K562 treated with DMSO at 1 percent for 12 hours (cell line): Measurements from ENCODE around the gene NXNL1. TPM values are rescaled to one million over a fixed set of nuclear protein-coding genes. Genes with fewer than 3 reads are reported as not detected.

Experiments
- total RNA-seq: library from RNA; unstranded; fragments of 300-600 nt; gene quantifications from 2 replicates; pipeline ENCODE4 v1.2.3, GENCODE V29; 2022; ENCODE audit not compliant: insufficient read depth

The NXNL1 gene, protein sequence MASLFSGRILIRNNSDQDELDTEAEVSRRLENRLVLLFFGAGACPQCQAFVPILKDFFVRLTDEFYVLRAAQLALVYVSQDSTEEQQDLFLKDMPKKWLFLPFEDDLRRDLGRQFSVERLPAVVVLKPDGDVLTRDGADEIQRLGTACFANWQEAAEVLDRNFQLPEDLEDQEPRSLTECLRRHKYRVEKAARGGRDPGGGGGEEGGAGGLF
- total RNA-seq = not detected in 2 replicates

DNA sequence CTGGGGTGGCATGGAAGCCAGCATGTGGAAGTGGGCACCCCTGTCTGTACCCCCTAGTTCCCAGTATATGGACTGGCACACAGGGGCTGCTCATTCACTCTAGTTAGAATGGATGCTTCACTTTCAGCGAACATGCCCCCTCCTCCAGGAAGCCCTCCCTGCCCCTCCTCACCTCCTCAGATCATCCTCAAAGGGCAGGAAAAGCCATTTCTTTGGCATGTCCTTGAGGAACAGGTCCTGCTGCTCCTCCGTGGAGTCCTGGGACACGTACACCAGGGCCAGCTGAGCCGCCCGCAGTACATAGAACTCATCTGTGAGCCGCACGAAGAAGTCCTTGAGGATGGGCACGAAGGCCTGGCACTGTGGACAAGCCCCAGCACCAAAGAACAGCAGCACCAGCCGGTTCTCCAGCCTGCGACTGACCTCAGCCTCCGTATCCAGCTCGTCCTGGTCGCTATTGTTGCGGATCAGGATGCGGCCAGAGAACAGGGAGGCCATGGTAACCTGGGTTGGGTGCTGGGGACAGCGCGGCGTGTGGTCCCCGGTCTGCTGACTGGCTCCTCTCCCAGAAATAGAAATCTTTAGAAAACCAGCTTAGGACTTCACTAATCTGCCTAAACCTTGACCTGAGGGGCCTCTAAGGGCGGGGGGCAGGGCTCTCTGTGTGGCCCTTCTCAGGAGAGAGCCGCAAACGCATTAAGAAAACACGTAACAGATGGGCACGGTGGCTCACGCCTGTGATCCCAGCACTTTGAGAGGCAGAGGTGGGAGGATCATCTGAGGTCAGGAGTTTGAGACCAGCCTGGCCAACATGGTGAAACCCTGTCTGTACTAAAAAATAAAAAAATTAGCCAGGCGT is at the start of gene NXNL1:
Gene NXNL1 (minus strand): TSS at position 555 of the 859 bp plus-strand sequence. CDS start 57 bp downstream, at position 498.

DNA sequence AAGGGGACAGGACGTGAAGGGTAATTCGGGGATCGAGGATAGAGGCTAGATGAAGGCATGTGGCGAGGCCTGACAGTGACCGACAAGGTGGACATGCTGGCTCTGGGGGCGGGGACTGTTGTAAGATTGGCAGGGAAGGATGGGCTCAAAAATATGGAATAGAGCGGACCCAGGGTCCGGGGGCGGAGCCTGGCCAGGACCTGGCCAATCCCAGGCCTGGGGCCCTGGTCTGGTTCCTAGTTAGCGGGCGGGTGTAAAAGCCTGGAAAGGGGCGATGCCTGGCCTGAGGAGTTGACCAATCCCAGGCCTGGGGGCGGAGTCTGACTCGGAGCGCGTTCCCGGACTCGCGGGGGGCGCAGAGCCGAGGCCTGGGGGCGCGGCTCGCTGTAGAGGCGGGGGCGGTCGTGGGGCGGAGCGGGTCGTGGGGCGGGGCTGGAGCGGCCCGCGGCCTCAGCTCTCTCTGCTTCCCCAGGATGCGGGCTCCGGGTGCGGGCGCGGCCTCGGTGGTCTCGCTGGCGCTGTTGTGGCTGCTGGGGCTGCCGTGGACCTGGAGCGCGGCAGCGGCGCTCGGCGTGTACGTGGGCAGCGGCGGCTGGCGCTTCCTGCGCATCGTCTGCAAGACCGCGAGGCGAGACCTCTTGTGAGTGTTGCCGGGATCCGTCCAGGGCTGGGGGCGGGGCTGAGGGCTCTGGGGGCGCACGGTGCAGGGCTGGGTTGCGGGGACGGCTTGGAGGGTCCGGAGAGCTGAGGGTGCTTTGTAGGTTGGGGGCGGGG is 9.5 kb upstream of the NXNL1 start, which contains the start of gene SLC27A1:
Gene SLC27A1 (plus strand): TSS at position 457 of the 774 bp plus-strand sequence. CDS start 17 bp downstream, at position 474.

DNA sequence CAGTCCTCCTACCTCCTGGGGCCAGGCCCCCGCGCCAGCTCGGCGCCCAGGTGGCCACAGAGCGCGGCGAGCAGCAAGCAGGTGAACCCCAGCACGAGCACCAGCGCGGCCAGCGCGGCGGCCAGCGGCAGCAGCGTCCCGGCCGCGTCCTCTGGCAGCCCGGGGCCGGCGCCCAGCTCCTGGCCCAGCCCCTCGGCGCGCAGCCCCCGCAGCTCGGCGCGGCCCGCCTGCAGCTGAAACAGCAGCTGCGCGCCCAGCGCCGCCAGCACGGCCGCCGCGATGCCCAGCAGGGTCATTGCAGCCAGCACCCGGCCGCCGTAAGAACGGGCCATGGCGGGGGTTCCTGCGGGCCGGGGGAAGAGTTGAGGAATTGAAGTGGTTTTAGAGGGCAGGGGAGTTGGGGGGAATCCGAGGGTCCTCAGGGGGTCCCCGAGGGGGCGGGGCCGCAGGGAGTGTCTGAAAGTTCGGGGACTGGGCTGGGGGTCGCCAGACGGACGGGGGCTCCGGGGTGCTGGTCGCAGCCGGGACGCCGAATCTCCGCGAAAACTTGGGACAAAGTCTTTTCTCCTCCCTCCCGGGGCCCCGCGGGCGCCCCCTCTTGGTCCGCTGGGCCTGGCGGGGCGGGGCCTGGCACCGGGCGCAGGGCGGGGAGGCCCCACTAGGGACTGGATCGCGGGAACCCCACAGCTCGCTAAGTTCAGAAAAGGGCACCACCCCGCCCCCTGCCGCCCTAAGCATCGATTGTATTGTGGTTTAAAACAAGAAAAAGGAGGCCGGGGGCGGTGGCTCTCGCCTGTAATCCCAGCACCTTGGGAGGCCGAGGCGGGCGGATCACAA is 12.4 kb downstream of the NXNL1 start, which contains the start of gene TMEM221:
Gene TMEM221 (minus strand): TSS at position 538 of the 837 bp plus-strand sequence. CDS start 206 bp downstream, at position 332.

DNA sequence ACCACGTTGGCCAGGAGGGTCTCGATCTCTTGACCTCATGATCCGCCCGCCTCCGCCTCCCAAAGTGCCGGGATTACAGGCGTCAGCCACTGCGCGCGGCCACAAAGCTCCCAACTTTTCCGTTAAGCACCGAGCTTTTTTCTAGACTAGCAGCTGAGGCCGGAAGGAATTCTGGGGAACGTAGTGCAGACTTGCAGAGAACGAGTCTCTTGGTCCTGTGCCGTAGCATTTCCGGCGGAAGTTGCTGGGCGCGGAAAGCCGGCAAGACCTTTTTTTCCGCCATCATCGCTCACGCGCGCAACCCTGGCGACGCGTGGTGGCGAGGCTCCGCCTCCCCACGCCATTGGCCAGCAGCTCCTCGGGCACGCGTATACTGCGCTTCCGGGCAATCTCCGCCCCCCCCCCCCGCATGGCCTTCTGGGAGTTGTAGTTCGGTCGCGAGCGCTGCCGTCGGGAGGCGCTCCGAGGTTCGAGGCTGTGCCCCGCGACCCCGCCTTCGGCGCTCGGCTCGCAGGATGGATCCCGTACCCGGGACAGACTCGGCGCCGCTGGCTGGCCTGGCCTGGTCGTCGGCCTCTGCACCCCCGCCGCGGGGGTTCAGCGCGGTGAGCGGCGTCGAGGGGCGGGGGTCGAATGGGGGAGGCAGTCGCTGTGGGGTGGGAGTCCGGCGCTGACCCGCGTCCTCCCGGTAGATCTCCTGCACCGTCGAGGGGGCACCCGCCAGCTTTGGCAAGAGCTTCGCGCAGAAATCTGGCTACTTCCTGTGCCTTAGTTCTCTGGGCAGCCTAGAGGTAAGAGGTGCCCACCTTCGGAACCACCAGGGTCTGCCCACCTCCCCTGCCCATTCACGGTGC is 40.9 kb downstream of the NXNL1 start, which contains the start of gene MVB12A:
Gene MVB12A (plus strand): TSS at position 427 of the 854 bp plus-strand sequence. CDS start 89 bp downstream, at position 516.

Other genes starting within 250 kb of the NXNL1 start
- 31.0 and 50.9 TPM in 2 replicates for gene USE1, start 245.6 kb downstream of the NXNL1 start, total RNA-seq
- 68.1 and 78.7 TPM in 2 replicates for gene OCEL1, start 234.7 kb downstream of the NXNL1 start, total RNA-seq
- 145 and 152 TPM in 2 replicates for gene NR2F6, start 215.0 kb downstream of the NXNL1 start, total RNA-seq
- not detected in 2 replicates for gene USHBP1, start 196.2 kb downstream of the NXNL1 start, total RNA-seq
- gene BABAM1, start 193.5 kb downstream of the NXNL1 start, total RNA-seq = 88.6 and 94.2 TPM in 2 replicates
- gene ANKLE1, start 179.0 kb downstream of the NXNL1 start, total RNA-seq = 2.3 and 2.5 TPM in 2 replicates
- gene ABHD8, start 157.5 kb downstream of the NXNL1 start, total RNA-seq = 39.8 and 40.0 TPM in 2 replicates
- 110 and 139 TPM in 2 replicates for gene MRPL34, start 155.1 kb downstream of the NXNL1 start, total RNA-seq
- gene DDA1, start 151.4 kb downstream of the NXNL1 start, total RNA-seq = 56.6 and 89.3 TPM in 2 replicates
- gene ANO8, start 126.1 kb downstream of the NXNL1 start, total RNA-seq = 3.8 and 12.9 TPM in 2 replicates
- 53.7 and 59.6 TPM in 2 replicates for gene GTPBP3, start 123.4 kb downstream of the NXNL1 start, total RNA-seq
- not detected in 2 replicates for gene PLVAP, start 83.6 kb downstream of the NXNL1 start, total RNA-seq
- 1.5 TPM in 1 of 2 replicates, not detected in the other for gene CCDC194, start 66.7 kb downstream of the NXNL1 start, total RNA-seq
- gene BST2, start 55.3 kb downstream of the NXNL1 start, total RNA-seq = 417 and 506 TPM in 2 replicates
- 63.2 and 98.8 TPM in 2 replicates for gene MVB12A, start 40.9 kb downstream of the NXNL1 start, total RNA-seq
- 0.79 TPM in 1 of 2 replicates, not detected in the other for gene TMEM221, start 12.3 kb downstream of the NXNL1 start, total RNA-seq
- 2.8 and 4.5 TPM in 2 replicates for gene SLC27A1, start 9.6 kb upstream of the NXNL1 start, total RNA-seq
- 159 and 210 TPM in 2 replicates for gene PGLS, start 50.7 kb upstream of the NXNL1 start, total RNA-seq
- gene COLGALT1, start 94.7 kb upstream of the NXNL1 start, total RNA-seq = 49.3 and 89.2 TPM in 2 replicates
- 0.07 and 0.49 TPM in 2 replicates for gene UNC13A, start 227.4 kb upstream of the NXNL1 start, total RNA-seq